HG02870 (cell line): ENCODE data around the gene ELOVL7.
"Not testable (repeated sequence)": the region's sequence is repeated elsewhere in the genome, so short reads cannot be mapped to it uniquely, and the experiment has no call there.

ENCODE experiments used
- ATAC-seq: cut with Tn5 transposase; IDR thresholded peaks from one replicate; pipeline ENCODE4 v1.9.1; 2021; ENCODE audit warnings: mild to moderate bottlenecking, moderate library complexity; ENCODE audit not compliant: unreplicated experiment

ELOVL7 gene

GRCh38 chr5:60843936-60844905 lies at the start of gene ELOVL7:
TSS of gene ELOVL7 (minus strand) at chr5:60844269. CDS start at chr5:60787397, 56,872 bp downstream.
- peak; percentile 89 for ATAC-seq

- ATAC-seq = no peak
These were observed 49.5 kb upstream of the ELOVL7 start for GRCh38 chr5:60893521-60893920.

GRCh38 chr5:60891667-60892066 lies 47.6 kb upstream of the ELOVL7 start:
- ATAC-seq = no peak

GRCh38 chr5:60888359-60889061 lies 44.4 kb upstream of the ELOVL7 start:
- ATAC-seq = no peak

GRCh38 chr5:60887746-60888145 lies 43.7 kb upstream of the ELOVL7 start:
- no peak for ATAC-seq

- no peak for ATAC-seq
These were observed 43.0 kb upstream of the ELOVL7 start for GRCh38 chr5:60887096-60887495.

- no peak for ATAC-seq
These were observed 42.1 kb upstream of the ELOVL7 start for GRCh38 chr5:60886158-60886557.

GRCh38 chr5:60883229-60883628 lies 39.2 kb upstream of the ELOVL7 start:
- ATAC-seq = no peak

DNA sequence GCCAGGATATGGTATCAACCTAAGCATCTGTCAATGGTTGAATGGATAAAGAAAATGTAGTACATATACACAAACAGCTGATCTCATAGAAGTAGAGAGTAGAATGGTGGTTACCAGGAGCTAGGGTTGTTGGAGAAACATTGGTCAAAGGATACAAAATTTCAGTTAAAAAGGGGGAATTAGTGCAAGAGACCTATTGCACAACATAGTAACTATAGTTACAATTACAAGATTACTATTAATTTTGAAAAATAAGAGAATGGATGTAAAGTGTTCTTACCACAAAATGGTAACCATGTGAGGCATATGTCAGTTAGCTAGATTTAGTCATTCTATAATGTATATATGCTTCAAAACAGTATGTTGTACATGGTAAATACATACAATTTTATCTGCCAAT lies 28.8 kb upstream of the ELOVL7 start:
- no peak for ATAC-seq

DNA sequence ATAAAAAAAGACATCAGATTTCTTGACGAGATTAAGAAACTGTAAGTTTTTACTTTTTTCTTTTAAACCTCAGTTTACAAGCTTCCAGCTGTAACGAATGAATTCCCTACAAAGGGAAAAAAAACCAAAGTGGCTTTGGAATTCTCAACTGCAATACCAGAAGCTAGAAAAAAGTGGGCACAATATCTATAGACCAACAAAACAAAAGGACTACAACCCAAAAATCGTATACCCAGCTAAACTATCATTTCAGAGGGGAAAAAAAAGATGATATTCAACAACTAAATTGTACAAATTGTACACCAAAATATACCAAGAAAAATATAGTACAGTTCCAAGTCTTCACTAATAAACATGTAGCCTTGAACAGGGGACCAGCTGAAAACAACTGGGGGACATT lies 26.8 kb upstream of the ELOVL7 start:
- ATAC-seq = no peak

DNA sequence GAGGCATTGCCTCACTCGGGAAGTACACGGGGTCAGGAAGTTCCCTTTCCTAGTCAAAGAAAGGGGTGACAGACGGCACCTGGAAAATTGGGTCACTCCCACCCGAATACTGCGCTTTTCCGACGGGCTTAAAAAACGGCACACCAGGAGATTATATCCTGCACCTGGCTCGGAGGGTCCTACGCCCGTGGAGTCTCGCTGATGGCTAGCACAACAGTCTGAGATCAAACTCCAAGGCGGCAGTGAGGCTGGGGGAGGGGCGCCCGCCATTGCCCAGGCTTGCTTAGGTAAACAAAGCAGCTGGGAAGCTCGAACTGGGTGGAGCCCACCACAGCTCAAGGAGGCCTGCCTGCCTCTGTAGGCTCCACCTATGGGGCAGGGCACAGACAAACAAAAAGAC lies 16.5 kb upstream of the ELOVL7 start:
- ATAC-seq = not testable (repeated sequence)

DNA sequence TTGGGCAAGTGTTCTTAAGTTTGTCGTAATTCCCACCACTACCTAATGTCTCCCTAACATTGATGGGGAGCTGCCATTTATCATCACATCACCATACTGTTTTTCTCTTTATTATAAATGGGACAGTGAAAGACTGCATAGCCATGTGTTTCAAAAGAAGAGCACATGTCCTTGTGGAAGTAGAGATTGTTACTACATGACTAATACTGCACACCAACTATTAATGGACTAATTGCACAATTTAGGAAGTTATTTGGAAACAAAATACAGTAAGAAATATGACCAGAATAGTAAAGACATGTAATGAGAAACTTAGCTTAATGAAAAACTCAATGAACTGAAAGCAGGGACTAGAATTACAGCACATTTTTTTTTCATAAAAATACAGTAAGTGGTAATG lies 12.0 kb upstream of the ELOVL7 start:
- no peak for ATAC-seq

- ATAC-seq = no peak
These were observed 8.9 kb upstream of the ELOVL7 start for GRCh38 chr5:60852940-60853339.

GRCh38 chr5:60852317-60852716 lies 8.2 kb upstream of the ELOVL7 start:
- no peak for ATAC-seq

GRCh38 chr5:60851626-60852025 lies 7.6 kb upstream of the ELOVL7 start:
- ATAC-seq = no peak

DNA sequence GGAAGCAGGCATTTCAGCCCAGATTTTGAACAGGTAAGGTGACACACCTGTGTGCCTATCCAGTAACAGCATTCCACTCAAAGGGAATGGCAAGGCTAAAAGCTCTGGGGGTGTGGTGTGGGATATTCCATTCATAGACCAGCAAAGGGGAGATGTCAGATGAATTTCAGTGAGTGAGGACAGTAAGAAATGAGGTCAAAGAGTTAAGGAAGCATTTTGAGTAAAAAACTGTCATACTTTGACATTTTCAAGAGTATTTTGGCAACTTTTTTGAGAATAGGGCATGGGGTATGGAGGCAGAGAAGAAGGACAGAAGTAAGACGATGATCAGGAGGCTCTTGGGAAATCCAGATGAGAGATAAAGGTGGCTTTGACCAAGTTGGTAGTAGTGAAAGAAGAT lies 2.2 kb upstream of the ELOVL7 start:
- ATAC-seq = no peak

DNA sequence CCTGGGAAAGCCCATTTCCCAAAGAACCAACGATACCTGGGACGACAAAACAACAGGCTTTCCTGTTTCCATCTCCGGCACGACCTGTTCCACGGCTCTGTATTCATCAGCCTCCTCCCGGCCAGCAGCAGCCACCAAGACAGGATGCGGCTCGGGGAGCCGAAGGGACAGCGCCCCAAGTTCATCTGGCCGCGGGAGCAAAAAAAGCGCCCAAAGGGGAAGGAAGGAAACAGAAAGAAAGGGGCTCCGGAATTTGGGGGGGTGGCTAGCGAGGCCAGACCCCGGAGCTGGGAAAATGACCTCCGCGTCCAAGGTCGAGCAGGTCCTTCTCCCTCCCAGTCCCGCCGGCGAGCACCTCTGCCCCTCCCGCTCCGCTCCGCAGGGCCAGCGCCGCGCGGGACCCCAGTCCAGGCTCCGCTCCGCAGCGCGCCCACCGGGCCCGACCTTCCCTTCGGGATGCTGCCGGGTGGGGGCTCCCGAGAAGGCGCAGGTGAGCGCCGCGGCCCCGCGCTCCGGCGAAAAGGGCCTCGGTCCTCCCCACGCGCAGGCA lies 608 bp downstream of the ELOVL7 start:
- peak; percentile 19 for ATAC-seq

- no peak for ATAC-seq
These were observed 1.1 kb downstream of the ELOVL7 start for GRCh38 chr5:60842871-60843385.

DNA sequence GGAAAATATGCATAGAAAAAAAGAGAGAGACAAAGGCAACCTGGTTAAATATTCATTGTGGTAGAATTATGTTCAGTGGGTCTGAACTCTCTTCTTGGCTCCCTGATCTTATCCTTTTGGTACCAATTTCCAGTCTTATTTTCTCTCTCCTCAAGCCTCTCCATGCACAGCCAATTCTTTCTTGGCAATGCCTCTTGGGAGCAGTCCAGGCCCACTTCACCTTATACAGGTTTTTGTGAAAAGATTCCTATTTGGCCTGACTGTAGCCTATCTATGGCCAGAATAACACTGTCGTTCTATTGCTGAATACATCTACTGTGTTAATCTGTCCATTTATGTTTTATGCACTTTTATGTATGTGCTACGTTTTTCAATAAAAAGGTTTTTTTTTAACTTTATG lies 2.7 kb downstream of the ELOVL7 start:
- no peak for ATAC-seq

DNA sequence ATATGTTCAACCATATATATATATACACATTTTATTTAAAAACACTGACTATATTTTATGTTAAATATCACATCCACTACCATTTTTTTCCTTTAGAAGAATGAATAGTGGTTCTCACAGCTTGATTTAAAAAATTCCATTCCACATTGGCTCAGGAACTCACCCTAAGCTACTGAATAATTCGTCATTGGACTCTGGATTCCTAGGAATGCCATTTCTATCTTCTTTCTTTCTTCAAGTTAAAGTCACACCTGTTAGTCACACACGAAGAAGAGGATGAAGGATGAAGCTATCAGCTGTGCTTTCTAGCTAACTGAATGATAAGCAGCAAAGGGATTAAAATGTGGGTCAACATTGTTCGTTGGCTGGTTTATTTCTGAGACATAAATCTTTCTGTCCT lies 7.9 kb downstream of the ELOVL7 start:
- ATAC-seq = no peak

- ATAC-seq = no peak
These were observed 8.5 kb downstream of the ELOVL7 start for GRCh38 chr5:60835554-60835953.

DNA sequence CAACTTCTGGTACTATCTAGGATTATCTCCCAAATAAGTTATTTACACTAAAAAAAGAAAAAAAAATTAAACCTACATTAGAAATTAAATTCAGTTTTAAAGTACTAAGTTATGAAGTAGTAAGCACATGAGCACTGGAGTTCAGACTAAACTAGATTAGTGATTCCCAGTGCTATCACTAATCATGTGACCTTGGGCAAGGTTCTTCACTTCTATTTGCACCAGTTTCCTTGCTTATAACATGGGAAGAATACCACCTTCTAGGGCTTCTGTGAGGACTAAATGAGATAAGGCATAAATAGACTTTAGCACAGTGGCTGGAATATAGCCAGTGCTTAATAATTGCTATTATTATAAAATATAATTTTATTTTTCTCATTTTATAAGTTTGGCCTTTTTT lies 10.5 kb downstream of the ELOVL7 start:
- no peak for ATAC-seq
